Fibroblast of skin of scalp (primary cell): Measurements from ENCODE around the gene SLC44A1. TPM values are rescaled to one million over a fixed set of nuclear protein-coding genes. Genes with fewer than 3 reads are reported as not detected.

Experiments used
- DNase-seq: peaks from one replicate; pipeline ENCODE4 v3.0.0-alpha.2; 2013
- polyA plus RNA-seq, 2 experiments: library from polyadenylated mRNA; unstranded; fragments of 120-200 nt; gene quantifications; one replicate each; pipeline ENCODE4 v1.2.1, GENCODE V29; 2013; ENCODE audit not compliant: insufficient read length in 2 of 2

The SLC44A1 gene
- polyA plus RNA-seq (2013, experiment 1 of 2; ENCODE audit: insufficient read length), result 14.6 TPM
- polyA plus RNA-seq (2013, experiment 2 of 2; ENCODE audit: insufficient read length), result 17.8 TPM

DNA sequence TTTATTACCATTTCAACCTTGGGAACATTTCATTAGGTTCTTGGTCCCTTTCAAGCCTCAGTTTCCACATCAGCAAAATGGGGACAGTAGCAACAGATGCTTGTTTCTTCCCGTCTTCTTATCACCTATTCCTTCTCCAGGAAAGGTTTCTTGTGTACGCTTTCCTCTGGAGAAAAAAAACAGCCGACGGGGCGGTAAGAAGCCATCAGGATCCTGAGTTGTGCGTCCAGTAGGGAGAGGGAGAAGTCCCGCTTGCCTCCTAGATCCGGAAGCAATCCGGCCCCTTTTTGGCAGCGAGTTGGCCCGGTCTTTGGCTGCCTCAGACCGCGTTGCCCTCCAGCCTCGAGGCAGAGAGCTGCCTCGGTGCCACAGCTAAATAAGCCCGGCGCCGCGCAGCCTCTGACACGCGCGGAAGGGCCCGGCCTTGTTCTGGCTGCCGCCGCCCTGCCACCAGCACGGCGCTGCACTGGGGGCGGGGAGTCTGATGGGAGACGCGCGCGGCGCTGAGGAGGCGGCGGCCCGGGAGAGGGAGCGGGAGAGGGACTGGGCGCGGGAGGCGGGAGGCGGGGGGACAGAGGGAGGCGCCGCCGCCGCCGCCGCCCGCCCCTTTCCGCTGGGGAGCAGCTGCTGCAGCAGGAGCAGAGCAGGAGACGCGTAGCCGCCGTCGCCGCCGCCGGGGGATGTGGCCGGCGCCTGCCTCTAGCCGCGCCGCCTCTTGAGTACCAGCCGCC lies at the start of gene SLC44A1:
TSS of gene SLC44A1 (plus strand) at position 649 of the 731 bp plus-strand sequence. CDS start 218 bp downstream, outside the sequence.
- peak; percentile 97 for DNase-seq

DNA sequence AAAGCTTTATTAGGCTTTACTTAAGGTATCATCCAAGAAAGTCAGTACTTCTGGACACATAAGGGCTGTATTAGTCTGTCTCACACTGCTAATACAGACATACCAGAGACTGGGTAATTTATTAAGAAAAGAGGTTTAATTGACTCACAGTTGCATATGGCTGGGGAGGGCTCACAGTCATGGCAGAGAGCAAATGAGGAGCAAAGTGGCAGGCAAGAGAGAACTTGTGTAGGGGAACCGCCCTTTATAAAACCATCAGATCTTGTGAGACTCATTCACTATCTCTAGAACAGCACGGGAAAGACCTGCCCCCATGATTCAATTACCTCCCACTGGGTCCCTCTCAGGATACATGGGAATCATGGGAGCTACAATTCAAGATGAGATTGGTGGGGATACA lies 49.2 kb upstream of the SLC44A1 start:
- no peak for DNase-seq

DNA sequence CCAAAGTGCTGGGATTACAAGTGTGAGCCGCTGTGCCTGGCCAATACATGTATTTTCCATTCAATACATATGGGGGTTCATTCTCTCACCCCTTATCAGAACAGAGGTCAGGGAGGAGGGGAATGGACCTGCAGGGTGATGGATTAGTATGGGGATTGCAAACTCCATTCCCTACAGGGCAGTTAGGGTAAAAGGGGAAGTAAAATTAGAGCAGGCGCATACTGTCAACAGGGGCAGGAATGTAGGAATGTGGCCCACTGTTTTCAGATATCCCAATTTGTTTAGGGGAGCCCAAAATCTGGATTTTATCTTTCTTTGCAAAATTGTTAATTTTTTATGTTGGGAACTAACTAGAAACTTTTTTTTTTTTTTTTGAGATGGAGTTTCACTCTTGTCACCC lies 46.4 kb upstream of the SLC44A1 start:
- DNase-seq, result no peak

- DNase-seq, result no peak
Measured at GRCh38 chr9:105198865-105199264, 45.6 kb upstream of the SLC44A1 start.

DNA sequence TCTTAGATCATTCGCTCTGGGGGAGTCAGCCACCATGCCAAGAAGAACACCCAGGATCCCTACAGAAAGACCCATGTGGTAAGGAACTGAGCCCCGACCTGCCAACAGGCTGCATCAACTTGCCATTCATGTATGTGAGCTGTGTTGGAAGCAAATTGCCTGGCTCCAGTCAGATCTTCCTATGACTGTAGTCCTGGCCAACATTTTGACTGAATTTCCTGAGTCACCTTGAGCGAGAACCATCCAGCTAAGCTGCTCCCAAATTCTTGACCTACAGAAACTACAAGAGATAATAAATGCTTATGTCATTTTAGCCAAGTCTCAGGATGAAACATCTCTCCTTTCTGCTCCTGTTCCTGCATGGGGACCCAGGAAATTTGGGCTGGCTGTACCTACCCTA lies 40.0 kb upstream of the SLC44A1 start:
- no peak for DNase-seq

GRCh38 chr9:105205787-105206495 lies 38.5 kb upstream of the SLC44A1 start:
- DNase-seq, result peak; percentile 69

DNA sequence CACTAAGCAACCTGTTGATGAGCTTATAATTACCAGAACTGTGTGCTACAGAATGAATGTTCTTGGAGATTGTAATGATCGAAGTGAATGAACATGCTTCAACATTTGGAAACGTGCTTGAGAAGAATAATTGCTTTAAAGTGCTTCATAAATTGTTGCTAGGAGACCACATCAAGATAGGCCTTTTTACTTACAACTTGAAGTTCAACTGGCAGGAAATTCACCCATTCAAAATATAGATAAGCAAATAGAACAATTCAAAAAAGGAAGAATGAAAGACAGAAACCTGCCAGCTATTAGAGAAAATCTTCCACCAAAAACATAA lies 38.0 kb upstream of the SLC44A1 start:
- DNase-seq, result no peak

- DNase-seq, result no peak
Measured at GRCh38 chr9:105206821-105207699, 37.4 kb upstream of the SLC44A1 start.

DNA sequence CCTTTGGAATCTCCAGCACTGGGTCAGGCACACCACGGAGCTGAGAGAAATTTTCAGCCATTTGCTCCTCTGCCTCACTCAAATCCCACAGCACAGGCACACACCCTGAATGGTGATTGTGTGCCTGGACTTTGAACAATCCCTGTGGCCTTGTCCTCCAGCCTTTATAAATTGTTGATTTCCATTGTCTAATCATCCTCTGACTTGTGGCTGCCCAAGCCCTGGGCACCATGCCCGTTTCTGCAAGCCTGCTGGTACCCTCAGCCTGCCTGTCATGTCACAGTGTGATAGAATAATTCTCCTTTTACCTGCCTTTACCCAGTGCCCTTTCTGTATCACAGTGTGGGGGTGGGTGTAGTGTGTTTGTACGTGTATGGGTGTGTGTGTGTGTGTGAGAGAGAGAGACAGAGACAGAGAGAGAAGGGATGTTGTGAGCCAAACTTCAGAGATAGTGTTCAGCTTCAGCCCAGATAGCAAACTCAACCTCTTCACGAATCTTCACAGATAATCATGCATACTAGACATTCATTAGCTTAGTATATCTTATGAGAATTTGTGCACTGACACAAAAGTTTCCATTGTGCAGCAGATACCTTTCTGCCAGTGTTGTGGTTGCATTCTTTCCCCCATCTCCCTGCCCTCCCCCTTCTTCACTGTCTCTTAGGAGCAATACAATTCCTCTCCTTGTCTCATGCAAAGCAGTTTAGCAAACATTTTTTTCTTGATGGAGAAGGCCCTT lies 27.8 kb upstream of the SLC44A1 start:
- no peak for DNase-seq

DNA sequence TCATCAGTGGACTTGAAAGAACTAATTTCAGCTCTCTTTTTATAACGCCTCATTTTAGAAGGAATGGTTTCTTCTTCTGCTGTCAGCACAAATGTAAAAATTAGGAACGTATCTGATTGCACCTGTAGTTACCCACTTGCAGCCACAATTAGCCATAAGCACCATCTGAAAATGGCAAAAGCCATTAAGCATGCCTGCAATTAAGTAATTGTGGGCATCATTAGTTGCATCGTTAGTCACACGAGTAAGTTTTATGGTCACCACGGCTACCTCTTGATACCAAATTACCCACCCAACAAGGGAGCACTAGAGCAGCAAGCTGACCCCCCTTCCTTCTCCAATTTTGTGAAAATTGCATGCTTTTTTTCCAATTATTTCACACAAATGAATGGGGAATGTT lies 25.8 kb upstream of the SLC44A1 start:
- no peak for DNase-seq

GRCh38 chr9:105219291-105219805 lies 25.1 kb upstream of the SLC44A1 start:
- peak; percentile 32 for DNase-seq

DNA sequence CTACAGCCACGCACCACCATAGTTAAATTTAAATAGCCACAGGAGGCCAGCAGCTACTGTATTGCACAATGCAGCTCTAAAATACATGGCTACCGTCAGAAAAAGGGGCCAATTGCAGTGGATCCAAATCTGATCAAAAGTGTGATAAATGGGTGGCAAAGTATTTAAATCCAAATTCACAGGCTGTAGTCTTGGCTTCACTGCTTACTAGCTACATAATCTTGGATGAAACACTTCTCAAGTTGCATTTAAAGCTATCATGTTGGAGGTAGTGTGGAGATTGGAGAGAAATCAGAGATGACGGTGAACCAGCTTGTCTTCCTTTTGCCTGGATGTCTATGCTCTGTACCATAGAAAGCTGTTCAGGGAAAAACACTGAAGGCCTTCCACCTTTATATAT lies 24.0 kb upstream of the SLC44A1 start:
- DNase-seq, result no peak

GRCh38 chr9:105223544-105224140 lies 20.8 kb upstream of the SLC44A1 start:
- DNase-seq, result no peak

DNA sequence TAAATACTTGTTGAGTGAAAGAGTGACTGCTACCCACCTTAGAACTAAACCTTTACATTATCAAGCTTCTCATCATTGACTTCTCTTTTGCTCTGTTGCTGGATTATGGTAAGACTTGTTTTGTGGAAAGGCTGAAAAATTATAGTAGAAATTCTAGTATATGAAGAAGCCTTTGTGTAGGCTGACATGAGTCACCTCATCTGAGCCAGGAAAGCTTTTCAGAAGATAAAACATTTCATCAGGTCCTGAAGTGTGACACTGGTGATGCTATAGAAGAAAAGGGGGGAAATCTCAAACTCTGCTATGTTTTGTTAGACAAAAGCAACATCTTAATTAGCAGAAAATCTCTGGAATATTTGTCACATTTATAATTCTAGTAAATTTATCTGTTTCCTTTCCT lies 18.4 kb upstream of the SLC44A1 start:
- no peak for DNase-seq

DNA sequence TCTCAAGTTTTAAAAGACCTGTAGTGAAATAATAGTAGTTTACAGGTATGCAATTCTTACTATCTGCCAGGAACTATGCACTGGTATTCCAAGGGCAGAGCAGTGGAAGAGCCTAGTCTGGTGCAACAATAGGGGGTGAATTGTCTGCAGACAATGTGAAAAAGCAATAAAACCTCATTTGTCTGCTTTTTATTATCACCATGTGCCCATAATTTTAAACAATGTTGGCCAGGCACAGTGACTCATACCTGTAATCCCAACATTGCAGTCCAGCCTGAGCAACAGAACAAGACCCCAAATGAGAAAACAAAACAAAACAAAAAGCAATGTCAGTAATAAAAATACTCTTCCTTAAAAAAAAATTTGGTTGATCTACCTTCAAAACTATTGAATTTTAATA lies 12.2 kb upstream of the SLC44A1 start:
- peak; percentile 29 for DNase-seq

- DNase-seq, result no peak
Measured at GRCh38 chr9:105233873-105234272, 10.6 kb upstream of the SLC44A1 start.

GRCh38 chr9:105236261-105236660 lies 8.2 kb upstream of the SLC44A1 start:
- DNase-seq, result no peak

DNA sequence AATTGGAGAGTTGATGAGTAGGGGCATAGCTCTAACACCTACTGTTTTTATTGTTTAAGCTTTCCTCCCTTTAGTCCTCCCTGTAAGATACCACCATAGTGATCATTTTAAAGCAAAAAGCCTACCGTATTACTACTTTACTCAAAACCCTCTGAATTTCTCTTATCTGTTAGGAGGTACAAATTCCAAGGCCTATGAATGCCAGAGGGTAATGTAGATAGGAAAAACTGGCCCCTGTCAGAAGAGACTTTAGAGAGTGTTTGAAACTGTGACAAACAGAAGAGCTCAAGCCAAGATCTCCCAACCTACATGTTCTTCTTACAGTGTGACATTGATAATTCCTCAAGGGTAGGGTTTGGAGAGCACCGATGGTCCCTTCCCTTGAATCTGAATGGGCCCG lies 7.2 kb upstream of the SLC44A1 start:
- no peak for DNase-seq

GRCh38 chr9:105238302-105238701 lies 6.1 kb upstream of the SLC44A1 start:
- no peak for DNase-seq

DNA sequence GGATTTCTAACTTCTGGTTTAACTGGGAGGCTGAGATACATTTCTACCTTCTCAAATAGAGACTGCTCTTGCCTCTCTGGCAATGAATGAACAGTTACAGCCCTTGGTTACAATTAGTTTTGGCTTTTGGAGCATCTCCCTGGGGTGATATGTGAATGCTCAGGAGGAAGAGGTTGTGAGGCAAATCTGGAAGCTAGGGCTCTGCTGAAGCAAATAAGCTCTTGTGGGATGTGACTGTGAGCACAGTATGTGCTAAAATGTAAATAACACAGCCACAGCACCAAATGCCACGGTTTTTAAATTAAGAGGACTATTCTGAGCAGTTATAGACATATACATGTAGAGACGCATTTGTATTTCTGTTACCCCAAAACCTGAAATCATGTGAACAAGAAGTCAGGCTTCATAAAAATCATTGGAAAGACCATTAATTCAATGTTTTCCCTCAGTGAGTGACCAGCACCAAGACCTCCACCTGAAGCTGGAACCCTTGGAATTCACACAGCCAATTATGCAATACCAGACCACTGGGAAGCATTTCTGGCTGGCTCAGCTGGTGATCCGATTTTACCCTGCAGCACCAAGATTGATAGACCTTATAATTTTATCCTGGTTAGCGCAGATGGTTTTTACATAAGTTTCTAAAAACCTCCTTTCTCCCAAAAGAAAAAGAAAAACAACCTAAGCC lies 3.0 kb upstream of the SLC44A1 start:
- DNase-seq, result no peak

DNA sequence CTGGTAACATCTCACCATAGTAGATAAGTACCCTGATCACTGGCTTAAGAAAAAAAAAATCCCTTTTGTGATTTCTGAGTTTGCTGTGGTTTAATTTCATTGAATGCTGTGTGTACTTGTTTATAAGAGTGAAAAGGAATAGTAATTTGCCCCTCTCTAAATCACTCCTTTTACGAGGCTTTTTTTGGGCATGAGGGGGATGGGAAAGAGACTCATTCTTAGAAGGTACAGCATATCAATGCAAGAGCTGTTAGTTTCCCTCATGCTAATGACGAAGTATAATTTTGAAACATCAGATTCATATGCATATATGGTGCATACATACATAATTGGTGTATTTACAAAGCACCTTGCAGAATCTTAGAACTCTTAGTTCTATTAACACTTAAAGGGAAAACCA lies 2.4 kb upstream of the SLC44A1 start:
- no peak for DNase-seq
